ENCODE measurements around the gene BRSK2. TPM values are rescaled to one million over a fixed set of nuclear protein-coding genes. Genes with fewer than 3 reads are reported as not detected.
"Not testable (repeated sequence)": the region's sequence is repeated elsewhere in the genome, so short reads cannot be mapped to it uniquely, and the experiment has no call there.

Gene BRSK2
- total RNA-seq, 4 donors from 2014 or later: 0.26 to 0.30 TPM; not detected in 2

GRCh38 chr11:1422981-1423380 is 33.2 kb downstream of the BRSK2 start:
- Histone ChIP-seq H3K36me3 (no peaks in the 10 kb centered on the region), H3K4me1 (no peaks in the 10 kb centered on the region), H3K27ac (no peak overlapping the region), H3K4me3 (no peak overlapping the region), H3K27me3 (peaks cover 36% of the 10 kb centered on the region), H3K9me3 (peaks cover 21% of the 10 kb centered on the region)
- DNase-seq (ENCODE audit: low spot score in 2 of 2): no peak
- 84% methylated on average over 11 of the region's 15 CpGs for WGBS
- no peak for TF ChIP-seq POLR2A (IDR thresholded peaks at IDR 0.05)
- no peak for TF ChIP-seq EP300 (IDR thresholded peaks at IDR 0.05)
- TF ChIP-seq CTCF (IDR thresholded peaks at IDR 0.05): no peak

GRCh38 chr11:1423406-1423805 is 33.7 kb downstream of the BRSK2 start:
- H3K9me3 ChIP-seq: peaks cover 17% of the 10 kb centered on the region
- not testable (repeated sequence) for H3K27ac ChIP-seq; H3K36me3 ChIP-seq; H3K4me3 ChIP-seq; DNase-seq (ENCODE audit: low spot score in 2 of 2); H3K4me1 ChIP-seq
- peaks cover 36% of the 10 kb centered on the region for H3K27me3 ChIP-seq
- 91% methylated on average over 8 of the region's 22 CpGs for WGBS

DNA sequence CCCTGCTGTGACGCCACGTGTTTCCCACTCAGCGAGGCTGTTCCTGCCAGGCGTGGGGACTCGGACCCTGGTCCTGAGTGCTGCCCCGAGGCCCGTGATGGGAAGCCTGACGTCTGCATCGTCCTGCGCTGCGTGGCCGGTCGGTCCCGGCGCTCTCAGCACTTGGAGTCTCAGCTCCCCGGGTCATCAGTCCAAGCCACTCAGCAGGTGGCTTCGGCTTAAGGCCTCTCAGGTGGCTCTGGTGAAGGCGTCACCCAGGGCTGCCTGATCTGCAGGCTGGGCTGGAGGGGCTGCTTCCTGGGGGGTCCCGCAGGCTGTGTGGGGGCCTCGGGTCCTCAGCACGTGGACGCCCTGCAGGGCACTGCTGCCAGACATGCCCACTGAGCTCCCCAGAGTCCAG is 35.3 kb downstream of the BRSK2 start:
- Histone ChIP-seq H3K27ac (no peak overlapping the region), H3K9me3 (peaks cover 3% of the 10 kb centered on the region), H3K4me1 (no peaks in the 10 kb centered on the region), H3K27me3 (peaks cover 36% of the 10 kb centered on the region), H3K36me3 (no peaks in the 10 kb centered on the region), H3K4me3 (no peak overlapping the region)
- no peak for TF ChIP-seq POLR2AphosphoS5 (IDR thresholded peaks at IDR 0.05)
- no peak for TF ChIP-seq CTCF (IDR thresholded peaks at IDR 0.05)
- no peak for DNase-seq (ENCODE audit: low spot score in 2 of 2)
- no CpG with 5 or more reads among the region's 22 CpGs for WGBS

- no peak overlapping the region for H3K27ac ChIP-seq
- H3K4me1 ChIP-seq: no peaks in the 10 kb centered on the region
- H3K36me3 ChIP-seq: no peaks in the 10 kb centered on the region
- H3K27me3 ChIP-seq: peaks cover 36% of the 10 kb centered on the region
- H3K9me3 ChIP-seq: no peaks in the 10 kb centered on the region
- DNase-seq (ENCODE audit: low spot score in 2 of 2): no peak
- no peak for TF ChIP-seq EP300 (IDR thresholded peaks at IDR 0.05)
- WGBS: 76% methylated on average over 5 of the region's 17 CpGs
- no peak overlapping the region for H3K4me3 ChIP-seq
Observed at GRCh38 chr11:1425439-1425838, 35.7 kb downstream of the BRSK2 start.

GRCh38 chr11:1428762-1429316 is 39.1 kb downstream of the BRSK2 start:
- Histone ChIP-seq H3K9me3 (no peaks in the 10 kb centered on the region), H3K27me3 (peaks cover 35% of the 10 kb centered on the region), H3K27ac (no peak overlapping the region), H3K4me3 (no peak overlapping the region), H3K36me3 (no peaks in the 10 kb centered on the region), H3K4me1 (no peaks in the 10 kb centered on the region)
- TF ChIP-seq POLR2A (IDR thresholded peaks at IDR 0.05): no peak
- no peak for TF ChIP-seq CTCF (IDR thresholded peaks at IDR 0.05)
- TF ChIP-seq EP300 (IDR thresholded peaks at IDR 0.05): no peak
- TF ChIP-seq POLR2AphosphoS5 (IDR thresholded peaks at IDR 0.05): no peak
- no peak for DNase-seq (ENCODE audit: low spot score in 2 of 2)
- 89% methylated on average over 17 of the region's 22 CpGs for WGBS

- peaks cover 47% of the 10 kb centered on the region for H3K27me3 ChIP-seq
- WGBS: 92% methylated on average over 6 of the region's 15 CpGs
Observed at GRCh38 chr11:1433568-1433967, 43.8 kb downstream of the BRSK2 start.

More at GRCh38 chr11:1433568-1433967, 43.8 kb downstream of the BRSK2 start:
- peaks cover 10% of the 10 kb centered on the region for H3K4me1 ChIP-seq
- H3K27ac ChIP-seq: no peak overlapping the region
- DNase-seq (ENCODE audit: low spot score in 2 of 2): no peak
- TF ChIP-seq POLR2AphosphoS5 (IDR thresholded peaks at IDR 0.05): no peak
- TF ChIP-seq CTCF (IDR thresholded peaks at IDR 0.05): no peak
- TF ChIP-seq POLR2A (IDR thresholded peaks at IDR 0.05): no peak
- TF ChIP-seq EP300 (IDR thresholded peaks at IDR 0.05): no peak
- H3K9me3 ChIP-seq: no peaks in the 10 kb centered on the region
- no peak overlapping the region for H3K4me3 ChIP-seq
- no peaks in the 10 kb centered on the region for H3K36me3 ChIP-seq
